WTC11 (cell line): ENCODE results near the gene INTS2.

Experiments used
- ATF1 ChIP-seq: sonication (generic); formaldehyde crosslinking; IDR thresholded peaks from 2 replicates; pipeline ENCODE4 v1.8.1; 2023; ENCODE audit warnings: mild to moderate bottlenecking, moderate library complexity, missing genetic modification reagents
- CTCF ChIP-seq: fragments of 200-600 bp; IDR thresholded peaks from 2 replicates; pipeline ENCODE4 v1.8.0; 2022; ENCODE audit warnings: antibody characterized with exemption
- FOXJ3 ChIP-seq: sonication (generic); formaldehyde crosslinking; IDR thresholded peaks from 2 replicates; pipeline ENCODE4 v1.9.0; 2021; ENCODE audit warnings: missing genetic modification reagents, mild to moderate bottlenecking, borderline replicate concordance
- NR2C2 ChIP-seq: sonication (generic); formaldehyde crosslinking; IDR thresholded peaks from 2 replicates; pipeline ENCODE4 v1.8.0; 2022; ENCODE audit warnings: mild to moderate bottlenecking, missing genetic modification reagents

GRCh38 chr17:61970030-61970429 is 42.2 kb upstream of the INTS2 start:
- TF ChIP-seq CTCF (no peak), FOXJ3 (no peak), NR2C2 (no peak), ATF1 (CRISPR knock-in tag) (no peak)
